Subcutaneous abdominal adipose tissue (tissue), 5 donors: ENCODE data around the gene AKR7A3.
"Not testable (repeated sequence)": the region's sequence is repeated elsewhere in the genome, so short reads cannot be mapped to it uniquely, and the experiment has no call there.

ENCODE experiments used
- H3K27ac ChIP-seq: one replicate; pipeline ENCODE4 v1.7.0; 2013; ENCODE audit warnings: low read depth, mild to moderate bottlenecking, inconsistent platforms, low read length, moderate library complexity
- H3K27me3 ChIP-seq, 5 donors: one replicate each; pipeline ENCODE4 v1.7.0; 2013; ENCODE audit warnings: low read length in 5 of 5, inconsistent platforms in 1 of 5; ENCODE audit not compliant: control insufficient read depth in 5 of 5, insufficient read depth in 4 of 5
- H3K36me3 ChIP-seq, 5 donors: one replicate each; pipeline ENCODE4 v1.7.0; 2013; ENCODE audit warnings: low read length in 5 of 5; ENCODE audit not compliant: control insufficient read depth in 5 of 5, insufficient read depth in 5 of 5
- H3K4me1 ChIP-seq, 5 donors: one replicate each; pipeline ENCODE4 v1.7.0; 2013; ENCODE audit warnings: low read length in 5 of 5, mild to moderate bottlenecking in 3 of 5, moderate library complexity in 1 of 5; ENCODE audit not compliant: control insufficient read depth in 5 of 5, insufficient read depth in 5 of 5
- H3K4me3 ChIP-seq, 5 donors: one replicate each; pipeline ENCODE4 v1.7.0; 2013; ENCODE audit warnings: low read length in 5 of 5, low read depth in 1 of 5
- H3K9ac ChIP-seq, 5 donors: one replicate each; pipeline ENCODE4 v1.7.0; 2013; ENCODE audit warnings: low read length in 5 of 5, mild to moderate bottlenecking in 4 of 5, moderate library complexity in 3 of 5
- H3K9me3 ChIP-seq, 5 donors: one replicate each; pipeline ENCODE4 v1.7.0; 2013; ENCODE audit warnings: low read length in 5 of 5; ENCODE audit not compliant: control insufficient read depth in 5 of 5
- donor health status: healthy.
- donor health status: healthy.
- donor health status: healthy.
- donor health status: healthy.
- donor health status: healthy.

The AKR7A3 gene

GRCh38 chr1:19311503-19311930 lies 22.9 kb upstream of the AKR7A3 start:
- Histone ChIP-seq H3K27me3 (no peaks in the 10 kb centered on the region), H3K9me3 (no peaks in the 10 kb centered on the region), H3K4me1 (peaks cover 13 to 66% (median 57%) of the 10 kb centered on the region in 5 donors), H3K4me3 (peak overlapping the region; percentile 73 to 86 (median 82)), H3K9ac (peak overlapping the region in 4 of 5 donors; percentile 70 to 89 (median 81)), H3K36me3 (peaks cover 4 to 30% (median 20%) of the 10 kb centered on the region in 5 donors), H3K27ac (no peak overlapping the region)

GRCh38 chr1:19310720-19311502 lies 22.3 kb upstream of the AKR7A3 start:
- H3K4me1 ChIP-seq: peaks cover 13 to 60% (median 54%) of the 10 kb centered on the region in 5 donors
- no peak overlapping the region for H3K27ac ChIP-seq
- H3K9me3 ChIP-seq: no peaks in the 10 kb centered on the region
- H3K4me3 ChIP-seq: peak overlapping the region; percentile 73 to 86 (median 82)
- peak overlapping the region in 4 of 5 donors; percentile 70 to 89 (median 81) for H3K9ac ChIP-seq
- peaks cover 4 to 34% (median 26%) of the 10 kb centered on the region in 5 donors for H3K36me3 ChIP-seq
- H3K27me3 ChIP-seq: no peaks in the 10 kb centered on the region

GRCh38 chr1:19310061-19310460 lies 21.5 kb upstream of the AKR7A3 start:
- no peaks in the 10 kb centered on the region for H3K9me3 ChIP-seq
- H3K27ac ChIP-seq: no peak overlapping the region
- H3K4me1 ChIP-seq: peaks cover 13 to 53% (median 48%) of the 10 kb centered on the region in 5 donors
- H3K4me3 ChIP-seq: no peak overlapping the region
- peaks cover 4 to 40% (median 34%) of the 10 kb centered on the region in 5 donors for H3K36me3 ChIP-seq
- no peak overlapping the region for H3K9ac ChIP-seq
- H3K27me3 ChIP-seq: no peaks in the 10 kb centered on the region

GRCh38 chr1:19309123-19309813 lies 20.7 kb upstream of the AKR7A3 start:
- Histone ChIP-seq H3K4me1 (peaks cover 13 to 49% (median 46%) of the 10 kb centered on the region in 5 donors), H3K9me3 (no peaks in the 10 kb centered on the region), H3K27ac (no peak overlapping the region), H3K27me3 (no peaks in the 10 kb centered on the region), H3K9ac (no peak overlapping the region), H3K36me3 (peaks cover 4 to 46% (median 42%) of the 10 kb centered on the region in 5 donors), H3K4me3 (no peak overlapping the region)

GRCh38 chr1:19308509-19308907 lies 19.9 kb upstream of the AKR7A3 start:
- H3K4me1 ChIP-seq: peaks cover 13 to 43% (median 38%) of the 10 kb centered on the region in 5 donors
- no peak overlapping the region for H3K27ac ChIP-seq
- H3K27me3 ChIP-seq: no peaks in the 10 kb centered on the region
- H3K9ac ChIP-seq: no peak overlapping the region
- peaks cover 4 to 50% (median 48%) of the 10 kb centered on the region in 5 donors for H3K36me3 ChIP-seq
- H3K4me3 ChIP-seq: no peak overlapping the region
- H3K9me3 ChIP-seq: no peaks in the 10 kb centered on the region

GRCh38 chr1:19307794-19308508 lies 19.4 kb upstream of the AKR7A3 start:
- Histone ChIP-seq H3K27ac (no peak overlapping the region), H3K9ac (no peak overlapping the region), H3K36me3 (peaks cover 4 to 56% (median 54%) of the 10 kb centered on the region in 5 donors), H3K4me1 (peaks cover 11 to 37% (median 33%) of the 10 kb centered on the region in 5 donors), H3K4me3 (no peak overlapping the region), H3K27me3 (no peaks in the 10 kb centered on the region), H3K9me3 (no peaks in the 10 kb centered on the region)

GRCh38 chr1:19306941-19307340 lies 18.4 kb upstream of the AKR7A3 start:
- H3K36me3 ChIP-seq: peaks cover 4 to 63% (median 61%) of the 10 kb centered on the region in 5 donors

GRCh38 chr1:19305880-19306279 lies 17.3 kb upstream of the AKR7A3 start:
- Histone ChIP-seq H3K4me3 (no peak overlapping the region), H3K9ac (no peak overlapping the region), H3K9me3 (no peaks in the 10 kb centered on the region), H3K36me3 (peaks cover 4 to 64% (median 61%) of the 10 kb centered on the region in 5 donors), H3K27me3 (no peaks in the 10 kb centered on the region), H3K27ac (no peak overlapping the region), H3K4me1 (peaks cover 6 to 22% (median 18%) of the 10 kb centered on the region in 5 donors)

More at GRCh38 chr1:19306941-19307340, 18.4 kb upstream of the AKR7A3 start:
- H3K4me3 ChIP-seq: no peak overlapping the region
- H3K27ac ChIP-seq: no peak overlapping the region
- H3K27me3 ChIP-seq: no peaks in the 10 kb centered on the region
- H3K9ac ChIP-seq: no peak overlapping the region
- peaks cover 10 to 31% (median 28%) of the 10 kb centered on the region in 5 donors for H3K4me1 ChIP-seq
- H3K9me3 ChIP-seq: no peaks in the 10 kb centered on the region

GRCh38 chr1:19304081-19304480 lies 15.5 kb upstream of the AKR7A3 start:
- not testable (repeated sequence) for H3K27ac ChIP-seq, H3K4me3 ChIP-seq, H3K4me1 ChIP-seq, H3K27me3 ChIP-seq, H3K9me3 ChIP-seq, H3K9ac ChIP-seq
- H3K36me3 ChIP-seq: peaks cover 4 to 64% (median 61%) of the 10 kb centered on the region in 5 donors
